C4-2B (cell line): ENCODE measurements around the gene NAXD.

Experiments
- H3K27ac ChIP-seq: fragments of 450-650 bp; 2 replicates; pipeline ENCODE4 v1.5.1; 2017
- CTCF ChIP-seq: fragments of 450-650 bp; conservative IDR thresholded peaks from 2 replicates; pipeline ENCODE4 v1.5.1; 2017; ENCODE audit warnings: mild to moderate bottlenecking
- ZFX ChIP-seq: fragments of 450-650 bp; IDR thresholded peaks from 2 replicates; pipeline ENCODE4 v1.6.1; 2017

NAXD gene

GRCh38 chr13:110662091-110662490 is 46.7 kb downstream of the NAXD start:
- TF ChIP-seq CTCF (no peak), ZFX (no peak)
- no peak overlapping the region for H3K27ac ChIP-seq

DNA sequence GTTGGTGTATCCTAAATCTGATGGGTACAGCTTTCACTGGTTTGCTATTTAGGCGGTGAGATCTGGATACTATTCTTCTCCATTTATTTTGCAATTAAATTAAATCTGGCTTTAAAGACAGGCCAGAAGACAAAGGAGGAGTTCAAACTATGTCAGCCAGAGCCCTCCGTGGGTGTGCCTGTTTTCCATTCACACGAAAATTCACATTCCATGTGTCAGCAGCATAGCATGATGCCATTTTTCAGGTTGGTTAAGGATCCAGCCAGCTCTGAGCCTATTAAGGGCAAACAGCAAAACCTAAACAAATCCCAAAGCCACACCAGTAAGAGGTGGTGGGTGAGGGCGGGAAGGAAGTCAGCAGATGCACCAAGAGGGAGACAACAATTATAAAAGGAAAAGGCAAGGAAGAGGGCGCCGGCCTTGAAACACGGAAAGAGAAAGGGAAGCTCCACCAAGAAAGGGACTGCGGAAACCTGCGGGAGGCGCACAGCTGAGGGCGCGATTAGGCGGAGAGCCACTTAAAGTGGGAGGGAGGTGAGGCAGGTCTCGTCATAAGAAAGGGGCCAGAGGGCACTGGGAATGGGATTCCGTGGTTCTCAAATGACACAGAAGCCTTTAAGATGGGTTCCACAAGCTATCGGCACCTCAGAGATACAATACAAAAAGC is 47.6 kb downstream of the NAXD start:
- H3K27ac ChIP-seq: no peak overlapping the region

GRCh38 chr13:110663491-110663890 is 48.1 kb downstream of the NAXD start:
- H3K27ac ChIP-seq: no peak overlapping the region
- TF ChIP-seq ZFX: no peak
- no peak for TF ChIP-seq CTCF

More for the DNA sequence above, 47.6 kb downstream of the NAXD start:
- TF ChIP-seq CTCF: no peak

GRCh38 chr13:110664041-110664440 is 48.7 kb downstream of the NAXD start:
- TF ChIP-seq CTCF (no peak), ZFX (no peak)
- no peak overlapping the region for H3K27ac ChIP-seq

GRCh38 chr13:110664673-110665072 is 49.3 kb downstream of the NAXD start:
- TF ChIP-seq ZFX: no peak
- no peak for TF ChIP-seq CTCF
- no peak overlapping the region for H3K27ac ChIP-seq

DNA sequence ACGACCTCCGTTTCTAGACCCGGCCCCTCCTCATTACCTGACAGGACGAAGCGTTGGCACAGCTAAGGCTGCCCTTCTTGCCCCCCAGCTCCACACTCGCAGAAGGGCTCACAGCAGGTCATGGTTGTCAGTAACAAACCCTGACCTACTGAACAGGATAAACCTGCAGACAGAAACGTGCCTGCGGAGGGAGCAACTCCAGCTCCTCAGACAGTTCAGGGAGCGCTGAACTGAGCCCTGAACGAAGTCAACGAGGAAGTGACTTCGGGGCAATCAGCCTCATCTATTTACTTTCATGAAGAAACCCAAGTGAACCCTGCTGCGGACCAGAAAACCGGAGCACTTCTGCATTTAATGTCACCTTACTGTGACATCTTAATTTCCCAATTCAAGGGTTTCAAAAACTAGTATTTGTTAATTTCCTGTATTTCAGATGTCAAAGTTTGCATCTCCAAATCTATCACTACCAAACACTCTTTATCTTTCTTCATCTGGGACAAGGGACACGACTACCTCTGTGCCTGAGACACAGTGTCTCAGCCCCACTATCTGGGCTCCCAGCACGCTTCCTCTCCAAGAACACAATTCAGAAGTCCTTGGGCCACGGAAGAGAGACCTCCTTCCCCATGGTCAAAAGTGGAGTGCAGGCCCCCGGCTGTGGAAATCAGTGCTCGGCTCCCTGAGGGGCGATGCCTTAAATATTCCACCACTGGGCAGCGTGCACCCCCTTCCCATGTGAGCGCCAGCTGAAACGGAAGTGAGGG is 50.3 kb downstream of the NAXD start:
- H3K27ac ChIP-seq: no peak overlapping the region
- TF ChIP-seq ZFX (no peak), CTCF (no peak)

DNA sequence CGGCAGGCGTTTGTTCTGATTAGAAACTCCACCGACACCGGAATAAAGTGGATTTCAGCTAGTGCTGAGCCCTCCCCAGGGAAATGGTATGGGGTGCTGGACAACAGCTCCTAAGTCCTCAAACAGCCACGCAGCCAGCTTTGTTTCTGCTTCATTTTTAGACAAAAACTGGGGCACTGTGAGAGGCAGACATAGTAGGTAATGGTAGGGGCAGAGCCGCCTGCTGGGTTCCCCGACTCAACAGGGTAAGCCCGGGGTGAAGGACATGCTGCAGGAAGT is 50.8 kb downstream of the NAXD start:
- no peak overlapping the region for H3K27ac ChIP-seq
- no peak for TF ChIP-seq CTCF
- TF ChIP-seq ZFX: no peak
